Lung (tissue), 12 donors: ENCODE results near the gene NR2E1. TPM values are rescaled to one million over a fixed set of nuclear protein-coding genes. Genes with fewer than 3 reads are reported as not detected.

ENCODE experiments used
- ATAC-seq: fragments of 200-7000 bp; cut with Tn5 transposase; one replicate; pipeline ENCODE4 v1.9.1; 2020; ENCODE audit warnings: moderate number of reproducible peaks; ENCODE audit not compliant: insufficient read depth, low FRiP score
- DNase-seq, 3 donors: peaks; one replicate each; pipeline ENCODE4 v3.0.0-alpha.2; 2013 to 2017
- H3K27ac ChIP-seq, 2 donors: one replicate each; pipeline ENCODE4 v1.5.1; 2013; ENCODE audit warnings: mild to moderate bottlenecking in 2 of 2, moderate library complexity in 2 of 2, control low read depth in 1 of 2, inconsistent platforms in 1 of 2, low read depth in 1 of 2, low read length in 1 of 2
- H3K27me3 ChIP-seq, 3 donors: one replicate each; pipeline ENCODE4 v1.5.1; 2013; ENCODE audit warnings: low read length in 2 of 3; ENCODE audit not compliant: control insufficient read depth in 3 of 3, insufficient read depth in 3 of 3
- H3K36me3 ChIP-seq, 4 donors: one replicate each; pipeline ENCODE4 v1.5.1; 2013; ENCODE audit warnings: low read length in 4 of 4, mild to moderate bottlenecking in 1 of 4, moderate library complexity in 1 of 4; ENCODE audit not compliant: control insufficient read depth in 4 of 4, insufficient read depth in 4 of 4
- H3K4me1 ChIP-seq, 5 donors: one replicate each; pipeline ENCODE4 v1.5.1; 2013; ENCODE audit warnings: low read length in 5 of 5, mild to moderate bottlenecking in 2 of 5, moderate library complexity in 1 of 5; ENCODE audit not compliant: control insufficient read depth in 5 of 5, insufficient read depth in 5 of 5
- H3K4me3 ChIP-seq: one replicate; pipeline ENCODE4 v1.5.1; 2013; ENCODE audit warnings: mild to moderate bottlenecking, control low read depth, moderate library complexity
- H3K9ac ChIP-seq, 2 donors: one replicate each; pipeline ENCODE4 v1.5.1; 2013; ENCODE audit warnings: low read length in 2 of 2, control low read depth in 1 of 2; ENCODE audit not compliant: insufficient read depth in 1 of 2
- H3K9me3 ChIP-seq, 4 donors: one replicate each; pipeline ENCODE4 v1.5.1; 2013; ENCODE audit warnings: low read length in 3 of 4, mild to moderate bottlenecking in 1 of 4, moderate library complexity in 1 of 4; ENCODE audit not compliant: control insufficient read depth in 4 of 4, insufficient read depth in 3 of 4
- CTCF ChIP-seq: IDR thresholded peaks from 2 replicates; pipeline ENCODE4 v1.5.1; 2012; ENCODE audit warnings: mild to moderate bottlenecking; ENCODE audit errors: control extremely low read depth, extremely low read depth
- WGBS, 2 donors: extraction: QIAGEN DNeasy Blood & Tissue Kit; methylation state at CpG; one replicate each; pipeline ENCODE4 v1.1.7; 2013; 5-methylcytosine and 5-hydroxymethylcytosine counted together
- polyA plus RNA-seq, 2 donors: library from polyadenylated mRNA; stranded (reverse); fragments of 200-250 nt; gene quantifications; one replicate each; pipeline ENCODE4 v1.2.1, GENCODE V29; 2013
- total RNA-seq, 2 donors: library from RNA; depleted of rRNA in 1 of 2; stranded (reverse); fragments of >200 nt in 1 of 2; gene quantifications; one replicate each; pipeline ENCODE4 v1.2.1, GENCODE V29; 2014 to 2021
- donor health status: control.
- donor health status: control.
- donor health status: Bipolar disorder and iron deficiency.
- donor health status: healthy.
- donor health status: DM: yes; HTN: yes; CAD: no.

Gene NR2E1
- total and polyA plus RNA-seq, 4 donors, result 0.01 TPM; not detected in 3

- 9 to 11% methylated on average over 22 of the region's 22 CpGs for WGBS, 2 donors
- Histone ChIP-seq H3K4me3 (no peak overlapping the region), H3K4me1 (peaks cover 0 to 13% (median 0%) of the 10 kb centered on the region in 5 donors), H3K9me3 (peaks cover 0 to 11% (median 0%) of the 10 kb centered on the region in 4 donors), H3K27me3 (peaks cover 9 to 98% (median 96%) of the 10 kb centered on the region in 3 donors), H3K9ac (no peak overlapping the region), H3K27ac (no peak overlapping the region), H3K36me3 (no peaks in the 10 kb centered on the region)
- ATAC-seq (no peak), DNase-seq (no peak)
- no peak for TF ChIP-seq CTCF
These were observed 9.4 kb downstream of the NR2E1 start for GRCh38 chr6:108175176-108175591.

GRCh38 chr6:108175592-108176279, 9.9 kb downstream of the NR2E1 start:
- DNase-seq (no peak), ATAC-seq (no peak)
- peaks cover 0 to 13% (median 0%) of the 10 kb centered on the region in 5 donors for H3K4me1 ChIP-seq
- H3K27me3 ChIP-seq, result peaks cover 9 to 98% (median 96%) of the 10 kb centered on the region in 3 donors
- TF ChIP-seq CTCF, result no peak
- WGBS, 2 donors, result 4 to 5% methylated on average over 37 to 38 of the region's 38 CpGs
- no peaks in the 10 kb centered on the region for H3K36me3 ChIP-seq
- no peak overlapping the region for H3K4me3 ChIP-seq
- no peak overlapping the region for H3K27ac ChIP-seq
- H3K9ac ChIP-seq, result no peak overlapping the region
- H3K9me3 ChIP-seq, result peaks cover 0 to 11% (median 0%) of the 10 kb centered on the region in 4 donors

- Histone ChIP-seq H3K9me3 (peaks cover 0 to 11% (median 0%) of the 10 kb centered on the region in 4 donors), H3K27ac (no peak overlapping the region), H3K9ac (no peak overlapping the region), H3K4me3 (no peak overlapping the region), H3K36me3 (no peaks in the 10 kb centered on the region), H3K4me1 (peaks cover 0 to 13% (median 0%) of the 10 kb centered on the region in 5 donors), H3K27me3 (peaks cover 9 to 97% (median 94%) of the 10 kb centered on the region in 3 donors)
- 9 to 13% methylated on average over 43 to 46 of the region's 46 CpGs for WGBS, 2 donors
- ATAC-seq (no peak), DNase-seq (no peak)
- no peak for TF ChIP-seq CTCF
These were observed 10.7 kb downstream of the NR2E1 start for GRCh38 chr6:108176281-108177089.
